ENCODE measurements around the gene SPOCK3. TPM values are rescaled to one million over a fixed set of nuclear protein-coding genes. Genes with fewer than 3 reads are reported as not detected.
"Not testable (repeated sequence)": the region's sequence is repeated elsewhere in the genome, so short reads cannot be mapped to it uniquely, and the experiment has no call there.

The SPOCK3 gene
- total and polyA plus RNA-seq, 7 donors = 0.39 to 3.9 (median 1.4) TPM; not detected in 2

GRCh38 chr4:166875821-166876220, 358.5 kb downstream of the SPOCK3 start:
- H3K27ac ChIP-seq = no peak overlapping the region
- H3K4me1 ChIP-seq = no peaks in the 10 kb centered on the region
- H3K9me3 ChIP-seq = no peaks in the 10 kb centered on the region
- H3K27me3 ChIP-seq = no peaks in the 10 kb centered on the region
- no peak for DNase-seq
- no peaks in the 10 kb centered on the region for H3K36me3 ChIP-seq
- 48 to 69% methylated on average over 5 of the region's 5 CpGs for WGBS, 2 donors
- TF ChIP-seq, protein P1, sequence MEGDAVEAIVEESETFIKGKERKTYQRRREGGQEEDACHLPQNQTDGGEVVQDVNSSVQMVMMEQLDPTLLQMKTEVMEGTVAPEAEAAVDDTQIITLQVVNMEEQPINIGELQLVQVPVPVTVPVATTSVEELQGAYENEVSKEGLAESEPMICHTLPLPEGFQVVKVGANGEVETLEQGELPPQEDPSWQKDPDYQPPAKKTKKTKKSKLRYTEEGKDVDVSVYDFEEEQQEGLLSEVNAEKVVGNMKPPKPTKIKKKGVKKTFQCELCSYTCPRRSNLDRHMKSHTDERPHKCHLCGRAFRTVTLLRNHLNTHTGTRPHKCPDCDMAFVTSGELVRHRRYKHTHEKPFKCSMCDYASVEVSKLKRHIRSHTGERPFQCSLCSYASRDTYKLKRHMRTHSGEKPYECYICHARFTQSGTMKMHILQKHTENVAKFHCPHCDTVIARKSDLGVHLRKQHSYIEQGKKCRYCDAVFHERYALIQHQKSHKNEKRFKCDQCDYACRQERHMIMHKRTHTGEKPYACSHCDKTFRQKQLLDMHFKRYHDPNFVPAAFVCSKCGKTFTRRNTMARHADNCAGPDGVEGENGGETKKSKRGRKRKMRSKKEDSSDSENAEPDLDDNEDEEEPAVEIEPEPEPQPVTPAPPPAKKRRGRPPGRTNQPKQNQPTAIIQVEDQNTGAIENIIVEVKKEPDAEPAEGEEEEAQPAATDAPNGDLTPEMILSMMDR (IDR thresholded peaks at IDR 0.05) = no peak
- intact Hi-C loops (cut with DNase I) = no loop called here
- H3K4me3 ChIP-seq = no peak overlapping the region

GRCh38 chr4:166862032-166862431, 372.3 kb downstream of the SPOCK3 start:
- WGBS, 2 donors = 82 to 92% methylated on average over 1 of the region's 1 CpG

DNA sequence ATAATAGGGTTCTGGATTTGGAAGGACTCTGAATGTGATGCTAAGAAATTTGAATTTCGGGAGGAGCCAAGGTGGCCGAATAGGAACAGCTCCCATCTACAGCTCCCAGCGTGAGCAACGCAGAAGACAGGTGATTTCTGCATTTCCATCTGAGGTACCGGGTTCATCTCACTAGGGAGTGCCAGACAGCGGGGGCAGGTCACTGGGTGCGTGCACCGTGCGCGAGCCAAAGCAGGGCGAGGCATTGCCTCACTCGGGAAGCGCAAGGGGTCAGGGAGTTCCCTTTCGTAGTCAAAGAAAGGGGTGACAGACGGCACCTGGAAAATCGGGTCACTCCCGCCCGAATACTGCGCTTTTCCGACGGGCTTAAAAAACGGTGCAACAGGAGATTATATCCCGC, 383.9 kb downstream of the SPOCK3 start:
- H3K27me3 ChIP-seq; H3K9me3 ChIP-seq; DNase-seq; H3K4me3 ChIP-seq; H3K27ac ChIP-seq; intact Hi-C loops (cut with DNase I); H3K4me1 ChIP-seq; H3K36me3 ChIP-seq: not testable (repeated sequence)
- WGBS, 2 donors = 95 to 96% methylated on average over 23 of the region's 23 CpGs

More at GRCh38 chr4:166862032-166862431, 372.3 kb downstream of the SPOCK3 start:
- TF ChIP-seq POLR2A (IDR thresholded peaks at IDR 0.05) = no peak
- TF ChIP-seq POLR2AphosphoS5 (IDR thresholded peaks at IDR 0.05) = no peak
- TF ChIP-seq, protein P1 (IDR thresholded peaks at IDR 0.05) = no peak
- TF ChIP-seq EP300 (IDR thresholded peaks at IDR 0.05) = no peak
- intact Hi-C loops (cut with DNase I) = no loop called here
- Histone ChIP-seq H3K36me3 (no peaks in the 10 kb centered on the region), H3K27me3 (no peaks in the 10 kb centered on the region), H3K9me3 (no peaks in the 10 kb centered on the region), H3K4me3 (no peak overlapping the region), H3K4me1 (no peaks in the 10 kb centered on the region), H3K27ac (no peak overlapping the region)
- DNase-seq = no peak

DNA sequence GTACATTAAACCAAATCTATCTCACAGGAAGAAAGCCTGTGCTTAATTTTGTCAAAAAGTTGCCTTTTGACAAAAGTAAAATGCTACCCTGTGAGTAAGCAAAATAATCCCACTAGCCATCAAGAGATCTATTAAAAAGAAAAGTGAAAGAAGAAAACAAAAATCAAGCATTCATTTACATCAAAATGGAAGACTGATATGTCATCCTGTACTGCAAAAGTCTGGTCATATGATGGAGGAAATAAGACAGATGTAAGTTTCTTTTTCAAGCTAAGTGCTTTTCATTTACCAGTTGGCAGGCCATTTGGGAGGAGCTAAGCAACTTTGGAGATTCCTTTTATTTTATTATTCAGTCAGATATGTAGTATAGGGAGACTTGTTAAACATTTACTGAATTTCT, 387.4 kb downstream of the SPOCK3 start:
- intact Hi-C loops (cut with DNase I) = no loop called here
- Histone ChIP-seq H3K27ac (no peak overlapping the region), H3K9me3 (peaks cover 0 to 3% (median 0%) of the 10 kb centered on the region in 4 donors), H3K4me1 (no peaks in the 10 kb centered on the region), H3K27me3 (no peaks in the 10 kb centered on the region), H3K36me3 (no peaks in the 10 kb centered on the region), H3K4me3 (no peak overlapping the region)
- no peak for DNase-seq
- TF ChIP-seq POLR2A (IDR thresholded peaks at IDR 0.05) = no peak
- TF ChIP-seq POLR2AphosphoS5 (IDR thresholded peaks at IDR 0.05) = no peak
- TF ChIP-seq, protein P1 (IDR thresholded peaks at IDR 0.05) = no peak
- no peak for TF ChIP-seq EP300 (IDR thresholded peaks at IDR 0.05)

GRCh38 chr4:166842795-166843261, 391.5 kb downstream of the SPOCK3 start:
- no peaks in the 10 kb centered on the region for H3K36me3 ChIP-seq
- DNase-seq = no peak
- H3K4me3 ChIP-seq = no peak overlapping the region
- intact Hi-C loops (cut with DNase I) = no loop called here
- TF ChIP-seq POLR2A (IDR thresholded peaks at IDR 0.05) = no peak
- TF ChIP-seq EP300 (IDR thresholded peaks at IDR 0.05) = no peak
- TF ChIP-seq POLR2AphosphoS5 (IDR thresholded peaks at IDR 0.05) = no peak
- TF ChIP-seq, protein P1 (IDR thresholded peaks at IDR 0.05) = no peak
- H3K4me1 ChIP-seq = no peaks in the 10 kb centered on the region
- no peak overlapping the region for H3K27ac ChIP-seq
- no peaks in the 10 kb centered on the region for H3K27me3 ChIP-seq
- 97 to 98% methylated on average over 24 of the region's 24 CpGs for WGBS, 2 donors
- H3K9me3 ChIP-seq = peaks cover 0 to 6% (median 0%) of the 10 kb centered on the region in 4 donors

Measured in sigmoid colon (tissue), 7 donors.